Right ventricle myocardium superior (tissue), 1 donor: ENCODE measurements around the gene CARNS1. TPM values are rescaled to one million over a fixed set of nuclear protein-coding genes. Genes with fewer than 3 reads are reported as not detected.
"Not testable (repeated sequence)": the region's sequence is repeated elsewhere in the genome, so short reads cannot be mapped to it uniquely, and the experiment has no call there.

Experiments used
- ATAC-seq: fragments of 200-7000 bp; cut with Tn5 transposase; one replicate; pipeline ENCODE4 v1.9.1; 2020; ENCODE audit warnings: mild to moderate bottlenecking; ENCODE audit not compliant: poor library complexity
- DNase-seq: peaks from one replicate; pipeline ENCODE4 v3.0.0-alpha.2; 2020
- intact Hi-C: fragments of 100-400 bp; cut with DNase I; formaldehyde crosslinking; loops from one replicate; pipeline ENCODE4 v1.11.2; 2022
- total RNA-seq: library from RNA; stranded (reverse); fragmentation: NEBNext Ultra II Directional; extraction: Animal tissue kit (Norgen Biotek cat#: 25700); gene quantifications from one replicate; pipeline ENCODE4 v1.2.1, GENCODE V29; 2021
- donor health status: DM: no; HTN: yes; CAD: no; lungs with severe emphysema.

CARNS1 gene
- total RNA-seq, 1 donor from 2014 or later = 15.0 TPM

DNA sequence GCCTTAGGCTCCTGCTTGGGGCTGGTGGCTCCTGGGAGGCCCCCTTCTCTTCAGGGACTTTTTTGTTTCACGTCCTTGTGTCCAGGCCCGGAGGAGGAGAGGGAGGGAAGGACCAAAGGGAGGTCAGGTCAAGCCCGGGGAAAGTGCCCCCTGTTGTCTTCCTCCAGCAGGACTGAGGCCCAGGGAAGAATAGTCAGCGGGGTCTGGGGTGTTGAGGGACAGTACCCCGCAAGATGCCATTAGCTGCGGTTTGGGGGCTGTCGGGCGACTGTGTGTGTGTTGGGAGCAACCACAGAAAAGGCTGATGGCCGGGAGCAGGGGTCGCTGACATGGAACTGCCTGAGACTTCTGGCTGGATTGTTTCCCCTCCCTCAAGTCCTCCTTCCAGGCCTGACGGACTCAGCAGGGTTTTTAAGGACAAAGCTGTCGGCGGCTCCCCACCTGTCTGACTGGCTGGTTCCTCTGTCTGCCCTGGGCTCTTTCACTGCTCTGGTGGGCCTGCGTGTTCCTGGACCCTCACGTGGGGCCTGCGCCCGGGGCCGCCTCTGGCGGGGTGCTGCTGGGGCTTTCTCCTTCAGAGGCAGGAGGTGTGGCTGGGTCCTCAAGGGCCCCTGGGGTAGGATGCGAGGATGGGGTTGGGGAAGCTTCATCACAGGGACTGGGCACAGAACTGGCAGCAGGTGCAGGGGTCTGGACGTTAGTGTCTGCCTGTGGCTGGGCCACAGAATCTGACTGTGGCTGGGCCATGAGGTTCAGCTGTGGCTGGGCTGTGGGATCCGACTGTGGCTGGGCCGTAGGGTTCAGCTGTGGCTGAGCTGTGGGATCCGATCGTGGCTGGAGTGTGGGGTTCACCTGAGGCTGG is 35.5 kb downstream of the CARNS1 start:
- no peak for DNase-seq
- intact Hi-C loops = no loop called here
- no peak for ATAC-seq

DNA sequence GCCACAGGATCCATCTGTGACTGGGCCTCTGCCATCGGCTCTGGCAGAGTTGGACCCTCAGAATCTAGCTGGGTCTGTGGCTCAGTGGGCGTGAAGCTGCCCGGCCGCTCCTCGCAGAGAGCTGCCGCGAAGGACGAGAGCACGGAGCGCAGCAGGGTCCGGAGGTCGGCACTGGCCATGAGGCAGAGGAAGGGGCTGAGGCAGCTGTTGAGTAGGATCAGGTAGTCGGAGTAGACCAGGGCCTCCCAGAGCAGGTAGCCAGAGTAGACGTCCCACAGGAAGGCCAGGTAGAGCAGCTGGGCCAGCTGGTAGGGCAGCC is 36.1 kb downstream of the CARNS1 start:
- ATAC-seq (no peak), DNase-seq (no peak)
- intact Hi-C loops = no loop called here

DNA sequence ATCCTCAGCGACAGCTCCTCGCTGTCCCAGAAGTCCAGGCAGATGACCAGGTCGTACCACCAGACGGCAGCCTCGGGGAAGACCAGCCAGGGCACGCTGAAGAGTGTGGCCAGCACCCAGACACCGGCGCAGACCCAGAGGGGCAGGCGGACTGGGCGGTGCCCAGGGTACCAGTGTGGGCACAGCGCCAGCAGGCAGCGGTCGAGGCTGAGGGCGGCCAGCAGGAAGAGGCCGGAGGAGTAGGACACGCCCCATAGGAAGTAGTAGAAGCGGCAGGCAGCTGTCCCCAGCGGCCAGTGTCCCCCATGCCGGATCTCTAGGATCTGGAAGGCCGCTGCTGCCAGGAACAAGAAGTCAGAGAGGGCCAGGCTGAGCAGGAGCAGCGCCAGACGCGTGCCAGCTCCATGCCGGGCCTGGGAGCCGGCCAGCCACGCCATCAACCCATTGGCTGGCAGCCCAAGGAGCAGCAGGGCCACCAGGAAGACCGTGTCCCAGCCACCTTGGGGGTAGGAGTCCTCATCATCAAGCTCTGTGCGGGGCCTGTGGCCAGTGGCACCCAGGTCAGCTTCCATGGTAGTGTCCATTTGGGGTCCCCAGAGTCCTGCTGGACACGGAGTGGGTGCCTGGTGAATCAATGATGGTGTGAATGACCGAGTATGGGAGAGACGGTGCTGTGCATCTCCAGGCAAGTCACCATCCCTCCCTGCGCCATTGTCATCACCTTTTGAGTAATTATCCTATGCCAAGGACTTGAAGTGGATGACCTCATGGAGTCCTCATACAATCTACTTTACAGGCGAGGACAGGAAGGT is 36.9 kb downstream of the CARNS1 start, which contains the start of gene GPR152:
Gene GPR152 (minus strand): TSS at position 589 of the 812 bp plus-strand sequence. CDS start 5 bp downstream, at position 584.
- intact Hi-C loops = no loop called here
- ATAC-seq = peak; percentile 44
- peak; percentile 67 for DNase-seq

DNA sequence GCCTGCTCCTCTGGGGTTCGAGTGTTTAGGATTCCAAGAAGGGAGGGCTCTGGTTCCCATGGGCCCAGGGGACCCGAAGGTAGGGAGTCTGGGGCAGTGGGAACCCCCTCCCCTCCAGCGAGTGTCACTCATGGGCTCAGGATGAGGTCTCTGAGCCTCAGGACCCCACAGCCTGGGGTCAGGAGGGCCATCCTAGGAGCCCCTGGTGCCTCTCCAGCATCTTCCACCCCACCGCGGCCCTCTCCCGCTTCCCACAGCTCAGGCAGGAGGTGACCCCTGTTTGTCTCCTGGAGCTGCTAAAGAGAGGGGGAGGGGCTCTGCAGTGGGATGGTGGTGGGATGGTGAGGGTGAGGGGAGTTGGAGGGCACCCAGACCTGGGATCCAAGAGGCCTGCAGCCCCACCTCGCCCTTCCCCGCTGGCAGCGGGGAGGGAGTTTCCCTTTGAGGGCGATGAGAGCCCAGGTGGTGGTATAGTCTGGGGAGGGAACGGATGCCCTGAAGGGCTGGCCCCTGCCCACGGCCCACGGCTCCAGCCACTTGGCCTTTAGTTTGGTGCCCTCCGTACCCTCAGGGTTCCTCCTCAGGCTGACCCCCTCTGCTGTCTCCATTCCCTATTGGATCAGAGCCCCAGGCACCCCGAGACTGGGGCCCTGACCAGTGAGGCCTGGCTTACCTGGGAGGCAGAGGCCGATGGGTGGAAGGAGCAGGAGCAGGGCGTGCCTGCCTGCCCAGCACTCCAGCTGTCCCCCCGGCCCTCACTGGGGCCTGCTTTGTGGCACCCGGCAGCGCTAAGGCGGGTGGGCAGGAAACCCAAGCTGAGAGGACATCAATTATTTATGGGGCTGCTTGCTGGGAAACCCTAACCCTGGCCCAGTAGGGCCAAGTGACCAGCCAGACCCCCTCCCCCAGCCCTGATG is 38.6 kb downstream of the CARNS1 start:
- DNase-seq = no peak
- ATAC-seq = no peak
- intact Hi-C loops = no loop called here

DNA sequence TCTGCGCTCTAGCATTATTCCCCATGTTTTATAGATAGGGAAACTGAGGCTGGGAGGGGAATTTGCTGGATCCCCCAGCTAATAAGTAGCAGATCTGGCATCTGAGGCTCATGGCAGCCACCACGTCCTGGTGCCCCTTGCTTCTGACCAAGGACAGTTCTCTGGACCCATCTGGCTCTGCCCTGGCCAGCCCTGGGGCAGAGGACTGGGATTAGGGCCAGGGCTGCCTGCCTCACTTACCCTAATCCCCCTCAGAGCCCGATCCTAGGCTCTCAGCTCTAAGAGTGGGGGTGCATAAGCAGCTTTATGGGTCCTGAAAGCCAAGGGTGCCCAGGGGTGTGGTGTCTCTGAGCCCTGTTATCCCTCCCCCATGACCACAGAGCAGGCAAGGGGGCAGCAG is 39.6 kb downstream of the CARNS1 start, which contains the start of gene CABP4:
Gene CABP4 (plus strand): TSS at position 301 of the 400 bp plus-strand sequence. CDS start 70 bp downstream, at position 371.
- DNase-seq = peak; percentile 27
- intact Hi-C loops = no loop called here
- no peak for ATAC-seq

DNA sequence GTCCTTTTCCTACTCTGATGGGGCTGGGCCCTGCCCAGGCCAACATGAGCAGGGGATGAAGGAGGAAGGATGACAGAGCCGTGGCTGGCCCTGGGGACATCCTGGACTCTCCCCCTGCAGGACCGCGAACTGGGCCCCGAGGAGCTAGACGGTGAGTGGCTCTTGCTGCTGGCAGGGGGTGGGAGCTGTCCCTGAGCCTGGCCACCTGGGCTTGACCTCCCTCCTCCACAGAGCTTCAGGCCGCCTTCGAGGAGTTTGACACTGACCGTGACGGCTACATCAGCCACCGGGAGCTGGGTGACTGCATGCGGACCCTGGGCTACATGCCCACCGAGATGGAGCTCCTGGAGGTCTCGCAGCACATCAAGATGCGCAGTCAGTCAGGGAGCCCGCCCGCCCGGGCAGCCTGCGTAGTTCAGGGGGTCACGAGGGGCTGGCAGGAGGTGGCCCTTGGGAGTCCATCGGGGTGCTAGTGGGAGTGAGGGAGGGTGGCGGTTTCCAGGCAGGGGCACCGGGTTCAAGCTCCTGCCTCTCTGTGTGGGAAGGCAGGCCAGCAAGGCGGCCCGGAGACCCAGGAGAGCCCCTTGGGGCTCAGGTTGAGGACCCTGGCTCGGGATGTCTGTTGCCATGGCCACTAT is 40.7 kb downstream of the CARNS1 start:
- DNase-seq = peak; percentile 31
- intact Hi-C loops = no loop called here
- ATAC-seq = no peak

DNA sequence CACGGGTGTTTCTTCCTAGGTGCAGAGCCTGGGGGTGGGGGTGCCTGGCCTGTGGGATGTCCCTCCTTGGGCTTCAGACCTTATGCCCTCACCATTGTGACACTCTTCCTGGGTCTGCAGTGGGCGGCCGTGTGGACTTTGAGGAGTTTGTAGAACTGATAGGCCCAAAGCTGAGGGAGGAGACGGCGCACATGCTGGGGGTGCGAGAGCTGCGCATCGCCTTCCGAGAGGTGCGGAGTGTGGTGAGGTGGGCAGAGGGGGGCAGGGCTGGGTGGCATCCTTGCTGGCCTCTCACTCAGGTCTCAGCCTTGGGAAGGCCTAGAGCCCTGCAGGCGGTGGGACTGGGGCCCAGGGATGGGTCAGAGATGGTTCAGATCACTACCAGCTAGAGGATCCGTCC is 42.0 kb downstream of the CARNS1 start:
- DNase-seq (peak; percentile 26), ATAC-seq (no peak)
- intact Hi-C loops = no loop called here

DNA sequence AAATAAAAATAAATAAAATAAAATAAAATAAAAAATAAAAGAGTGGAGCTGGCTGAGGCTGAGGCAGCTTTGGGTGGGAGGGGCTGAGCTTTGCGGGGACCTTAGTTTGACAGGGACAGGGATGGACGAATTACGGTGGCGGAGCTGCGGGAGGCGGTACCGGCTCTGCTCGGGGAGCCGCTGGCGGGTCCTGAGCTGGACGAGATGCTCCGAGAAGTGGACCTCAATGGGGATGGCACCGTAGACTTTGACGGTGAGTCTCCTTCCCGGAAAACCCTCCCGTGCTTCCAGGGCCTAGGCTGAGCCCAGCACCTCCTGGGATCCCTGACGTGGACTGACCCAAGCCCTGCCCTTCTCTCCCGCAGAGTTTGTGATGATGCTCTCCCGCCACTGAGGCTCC is 42.8 kb downstream of the CARNS1 start:
- intact Hi-C loops = no loop called here
- no peak for ATAC-seq
- DNase-seq = peak; percentile 30

DNA sequence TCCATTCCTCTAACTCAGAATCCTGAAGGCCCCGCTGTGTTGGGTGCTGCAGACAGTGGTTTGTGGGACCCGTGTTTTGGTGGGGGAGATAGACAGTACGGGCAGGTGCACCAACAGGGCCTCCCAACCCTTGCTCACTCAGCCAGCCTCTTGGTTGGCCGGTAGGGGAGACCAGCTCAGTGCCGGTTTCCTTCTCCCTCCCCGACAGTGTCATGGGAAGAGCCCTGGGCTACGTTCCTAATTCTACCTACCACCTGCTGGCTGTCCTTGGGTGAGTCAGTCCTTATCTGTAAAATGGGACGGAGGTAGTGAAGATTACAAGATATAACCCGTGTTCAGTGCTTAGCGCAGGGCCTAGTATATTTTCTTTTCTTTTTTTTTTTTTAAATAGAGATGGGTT is 47.7 kb downstream of the CARNS1 start:
- peak; percentile 20 for DNase-seq
- ATAC-seq = no peak
- intact Hi-C loops = no loop called here

DNA sequence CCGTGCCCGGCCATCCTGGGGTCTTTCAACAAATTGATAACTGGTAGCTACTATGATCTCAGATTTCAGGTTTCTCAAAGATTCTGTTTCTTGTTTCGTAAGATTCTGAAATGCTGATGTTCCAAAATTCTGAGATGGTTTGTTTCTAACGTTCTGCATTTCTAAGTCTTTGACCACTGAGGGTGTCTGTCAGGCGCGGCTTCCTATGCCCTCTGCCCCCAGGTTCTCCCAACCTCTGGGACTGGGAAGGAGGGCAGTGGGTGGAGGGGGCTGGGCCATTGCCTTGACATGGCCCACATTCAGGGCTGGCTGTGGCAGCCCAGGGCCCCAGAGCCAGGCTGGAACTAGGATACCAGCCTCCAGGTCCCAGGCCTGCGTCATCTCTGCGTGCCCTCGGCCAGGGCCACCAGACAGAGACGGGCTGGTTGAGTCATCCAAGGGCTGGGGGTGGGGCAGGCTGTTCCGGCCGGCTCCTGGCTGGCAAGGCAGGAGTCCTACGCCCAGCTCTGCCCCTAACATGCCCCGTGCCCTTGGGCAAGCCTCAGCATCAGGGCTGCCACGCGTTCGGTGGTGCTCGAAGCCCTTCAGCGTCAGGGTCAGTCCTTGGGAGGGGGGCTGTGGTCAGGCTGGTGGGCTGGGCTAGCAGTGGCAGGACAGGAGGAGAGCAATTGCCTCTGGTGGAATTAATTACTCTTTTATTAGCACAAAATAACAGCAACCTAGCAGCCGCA is 48.4 kb downstream of the CARNS1 start:
- ATAC-seq (peak; percentile 28), DNase-seq (peak; percentile 77)
- intact Hi-C loops = no loop called here

DNA sequence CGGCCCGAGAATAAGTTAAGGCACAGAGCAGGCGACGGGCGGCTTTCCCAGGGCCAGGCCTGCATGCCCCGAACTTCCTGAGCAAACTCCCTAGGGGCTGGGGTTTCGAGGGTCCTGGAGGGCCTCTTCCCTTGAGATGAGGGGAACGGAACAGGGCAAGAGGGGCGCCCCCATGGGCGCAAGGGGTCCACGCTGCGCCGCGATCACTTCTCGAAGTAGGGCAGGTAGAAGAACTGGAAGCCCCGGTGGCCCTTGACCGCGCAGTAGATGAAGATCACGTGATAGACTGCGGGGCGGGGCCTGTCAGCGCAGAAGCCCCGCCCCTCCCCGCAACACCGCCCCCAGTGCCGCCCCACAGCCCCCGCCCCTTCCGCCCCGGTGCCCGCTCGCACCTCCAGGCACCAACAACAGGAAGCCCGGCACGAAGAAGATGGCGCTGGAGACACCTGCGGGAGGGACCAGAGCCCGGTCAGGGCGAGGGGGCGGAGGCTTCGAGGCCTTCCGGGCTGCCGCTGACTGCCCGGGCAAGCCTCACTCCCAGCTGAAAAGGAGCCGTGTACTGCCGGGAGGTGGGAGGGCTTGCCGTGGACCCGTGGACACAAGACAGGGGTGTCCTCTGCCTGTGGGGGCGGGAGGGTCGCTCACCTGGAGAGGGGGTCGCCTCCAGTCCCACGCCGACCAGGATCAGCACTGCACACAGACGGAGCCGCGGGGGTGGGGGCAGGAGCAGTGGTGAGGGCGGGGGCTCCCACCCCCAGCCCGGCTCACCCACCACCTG is 49.1 kb downstream of the CARNS1 start:
- peak; percentile 75 for ATAC-seq
- intact Hi-C loops = loop anchor here (5.0 kb wide), 1 partner anchor 43 kb away; the partner anchor contains the start of genes CDK2AP2 and PITPNM1
- peak; percentile 91 for DNase-seq

DNA sequence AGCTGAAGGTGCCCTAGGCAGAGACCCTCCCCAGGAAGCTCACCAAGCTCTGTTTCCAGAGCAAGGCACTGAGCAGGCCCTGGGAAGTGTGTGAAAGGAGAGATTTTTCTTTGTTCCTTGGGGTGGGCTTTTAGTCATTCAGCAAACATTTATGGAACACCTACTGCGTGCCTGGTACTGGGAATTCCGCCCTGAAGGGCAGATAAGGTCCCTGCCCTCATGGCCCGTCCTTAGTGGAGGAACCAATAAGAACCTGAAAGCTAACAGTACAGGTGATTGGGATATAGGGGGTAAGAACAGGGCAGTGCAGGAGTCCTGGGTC is 49.7 kb downstream of the CARNS1 start:
- DNase-seq (no peak), ATAC-seq (no peak)
- intact Hi-C loops = loop anchor here (5.0 kb wide), 1 partner anchor 42 kb away; the partner anchor contains the start of genes CDK2AP2 and PITPNM1

DNA sequence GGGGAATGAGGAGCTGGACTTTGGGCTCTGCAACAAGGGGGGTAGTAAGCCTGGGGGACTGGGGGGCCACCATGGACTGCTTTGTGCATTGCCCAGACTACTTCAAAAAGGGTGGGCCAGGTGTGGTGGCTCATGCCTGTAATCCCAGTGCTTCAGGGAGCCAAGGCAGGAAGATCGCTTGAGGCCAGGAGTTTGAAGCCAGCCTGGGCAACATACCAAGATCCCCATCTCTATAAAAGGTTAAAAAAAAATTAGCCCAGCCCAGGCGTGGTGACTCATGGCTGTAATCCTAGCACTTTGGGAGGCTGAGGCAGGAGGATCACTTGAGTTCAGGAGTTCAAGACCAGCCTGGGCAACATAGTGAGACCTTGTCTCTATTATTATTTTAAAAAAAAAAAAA is 50.1 kb downstream of the CARNS1 start:
- peak; percentile 4 for DNase-seq
- intact Hi-C loops = loop anchor here (5.0 kb wide), 1 partner anchor 42 kb away; the partner anchor contains the start of genes CDK2AP2 and PITPNM1
- not testable (repeated sequence) for ATAC-seq

DNA sequence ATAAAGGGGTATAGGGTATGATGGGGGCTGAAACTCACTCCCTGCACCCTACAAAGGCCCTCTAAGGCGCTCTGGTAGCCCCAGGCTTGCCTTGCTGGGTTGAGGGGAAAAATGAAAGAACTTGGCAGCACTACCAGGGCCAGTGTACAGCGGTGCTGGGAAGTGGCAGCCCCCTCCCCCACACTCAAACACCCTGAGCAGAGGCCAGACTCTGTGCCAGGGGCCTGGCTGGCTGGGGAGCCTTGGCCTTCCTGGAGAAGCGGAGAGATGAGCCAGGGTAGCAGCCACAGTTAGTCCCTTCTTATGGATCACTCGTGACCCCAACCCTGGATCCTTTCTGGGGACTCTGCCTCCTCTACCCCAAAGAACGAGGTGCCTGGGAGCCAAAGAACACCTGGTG is 50.9 kb downstream of the CARNS1 start:
- ATAC-seq (no peak), DNase-seq (peak; percentile 24)
- intact Hi-C loops = loop anchor here (5.0 kb wide), 1 partner anchor 41 kb away; the partner anchor contains the start of genes CDK2AP2 and PITPNM1

DNA sequence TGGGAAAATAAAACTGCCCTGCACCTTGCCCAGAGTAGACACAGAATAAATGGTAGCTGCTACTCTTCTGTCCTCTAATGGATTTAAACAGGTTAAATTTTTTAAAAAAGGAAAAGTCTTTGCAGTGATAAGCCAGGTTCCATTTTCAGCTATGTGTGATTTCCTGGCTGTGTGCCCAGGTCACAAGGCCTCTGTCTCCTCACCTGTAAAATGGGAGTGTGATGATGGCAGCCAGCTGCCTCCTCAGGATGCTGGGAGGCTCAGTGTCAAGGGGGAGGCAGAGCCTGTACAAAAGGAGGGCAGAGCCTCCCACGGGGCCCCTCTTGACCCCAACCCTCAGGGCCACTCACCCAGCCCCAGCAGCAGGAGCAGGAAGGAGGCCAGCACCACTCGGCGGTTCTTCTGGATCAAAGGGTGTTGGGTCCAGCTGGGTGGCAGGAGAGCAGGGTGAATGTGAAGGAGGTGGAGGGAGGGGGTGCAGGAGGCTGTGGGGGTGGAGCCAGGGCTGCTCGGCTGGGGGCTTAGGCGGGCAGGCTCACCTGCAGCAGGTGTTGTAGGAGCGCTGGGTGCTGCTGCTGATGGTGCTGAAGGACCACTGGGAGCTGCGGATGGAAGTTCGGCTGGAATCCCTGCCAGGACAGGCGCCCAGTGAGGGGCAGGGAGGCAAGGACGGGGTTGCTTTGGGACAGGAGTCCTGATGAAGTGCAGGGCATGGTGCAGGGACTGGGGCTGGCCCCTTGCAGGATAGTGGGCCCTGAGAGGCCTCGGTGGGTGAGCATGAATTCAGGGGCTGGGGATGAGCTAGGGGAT is 51.7 kb downstream of the CARNS1 start:
- intact Hi-C loops = loop anchor here (5.0 kb wide), 1 partner anchor 40 kb away; the partner anchor contains the start of genes CDK2AP2 and PITPNM1
- DNase-seq = peak; percentile 36
- ATAC-seq = no peak

DNA sequence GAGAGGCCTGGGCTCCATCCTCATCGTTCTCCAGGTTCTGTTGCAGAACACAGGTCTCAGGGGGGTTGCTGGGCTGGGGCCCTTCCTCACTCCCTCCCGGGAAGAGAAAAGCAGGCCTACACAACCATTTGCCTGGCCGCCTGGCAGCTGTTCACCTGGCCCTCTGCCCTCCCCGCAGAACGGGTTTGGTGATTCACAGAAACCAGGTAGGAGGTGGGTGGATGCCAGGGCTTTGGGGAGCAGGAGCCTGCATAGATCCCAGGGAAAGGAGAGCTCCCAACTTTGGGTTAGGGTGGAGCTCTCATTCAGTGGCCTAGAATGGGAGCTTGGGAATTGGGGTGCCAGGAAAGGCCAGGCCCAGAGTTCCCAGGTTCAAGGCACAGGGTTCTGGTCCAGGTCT is 52.6 kb downstream of the CARNS1 start:
- intact Hi-C loops = loop anchor here (2.0 to 5.0 kb wide), 2 partner anchors 39 to 67 kb away; partner anchors contain the start of genes CDK2AP2, PITPNM1 and PPP1CA
- ATAC-seq (no peak), DNase-seq (peak; percentile 43)
